NCI-H2227 (cell line): ENCODE measurements around the gene GJB3.
"Not testable (repeated sequence)": the region's sequence is repeated elsewhere in the genome, so short reads cannot be mapped to it uniquely, and the experiment has no call there.

ENCODE experiments used
- DNase-seq: peaks from one replicate; lab custom pipeline; 2025; ENCODE audit not compliant: unreplicated experiment; lab: John Stamatoyannopoulos, UW

The GJB3 gene

DNA sequence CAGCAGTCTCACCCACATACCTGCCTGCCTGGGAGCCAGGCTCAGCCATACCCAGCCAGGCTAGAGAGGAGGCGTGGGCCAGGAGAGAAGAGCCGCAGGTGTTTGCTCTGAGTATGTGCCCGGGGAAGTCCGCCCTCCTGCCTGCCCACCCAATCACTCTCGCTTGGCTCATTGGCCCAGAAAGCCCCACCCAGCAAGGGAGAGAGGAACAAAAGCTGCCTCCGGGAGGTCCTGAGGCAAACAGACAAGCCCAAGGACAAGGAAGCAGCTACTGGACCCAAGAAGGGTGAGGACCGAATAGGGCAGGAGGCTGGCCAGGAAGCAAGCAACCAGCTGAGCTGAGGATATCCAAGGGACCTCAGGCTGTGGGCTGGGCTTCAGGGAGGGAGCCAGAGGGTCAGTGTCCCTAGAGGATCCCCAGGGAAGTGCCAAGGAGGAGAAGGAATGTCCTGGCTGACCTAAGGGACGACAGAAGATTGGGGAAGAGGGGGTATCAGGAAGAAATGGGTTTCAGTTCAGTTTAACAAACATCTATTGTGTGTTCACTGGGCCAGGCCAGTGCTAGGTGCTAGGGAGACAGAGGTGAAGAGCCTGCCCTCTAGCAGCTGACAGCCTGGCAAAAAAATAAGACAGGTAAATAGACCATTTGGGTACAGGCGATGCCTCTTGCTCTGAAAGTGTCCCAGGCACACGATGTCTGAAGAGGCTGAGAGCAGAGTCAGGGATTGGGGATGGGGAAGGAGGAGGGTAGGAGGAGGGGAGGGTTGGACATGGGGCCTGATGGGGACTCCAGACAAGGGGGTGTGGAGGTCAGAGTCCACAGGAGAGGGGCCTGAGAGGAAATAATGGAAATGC, 21.3 kb upstream of the GJB3 start, which contains the start of gene GJB4:
TSS of gene GJB4 (plus strand) at position 238 of the 855 bp plus-strand sequence. CDS start 1,515 bp downstream, outside the sequence.
- no peak for DNase-seq

DNA sequence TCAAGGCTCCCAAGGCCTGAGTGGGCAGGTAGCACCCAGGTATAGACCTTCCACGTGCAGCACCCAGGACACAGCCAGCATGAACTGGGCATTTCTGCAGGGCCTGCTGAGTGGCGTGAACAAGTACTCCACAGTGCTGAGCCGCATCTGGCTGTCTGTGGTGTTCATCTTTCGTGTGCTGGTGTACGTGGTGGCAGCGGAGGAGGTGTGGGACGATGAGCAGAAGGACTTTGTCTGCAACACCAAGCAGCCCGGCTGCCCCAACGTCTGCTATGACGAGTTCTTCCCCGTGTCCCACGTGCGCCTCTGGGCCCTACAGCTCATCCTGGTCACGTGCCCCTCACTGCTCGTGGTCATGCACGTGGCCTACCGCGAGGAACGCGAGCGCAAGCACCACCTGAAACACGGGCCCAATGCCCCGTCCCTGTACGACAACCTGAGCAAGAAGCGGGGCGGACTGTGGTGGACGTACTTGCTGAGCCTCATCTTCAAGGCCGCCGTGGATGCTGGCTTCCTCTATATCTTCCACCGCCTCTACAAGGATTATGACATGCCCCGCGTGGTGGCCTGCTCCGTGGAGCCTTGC, 19.7 kb upstream of the GJB3 start:
- DNase-seq = no peak

DNA sequence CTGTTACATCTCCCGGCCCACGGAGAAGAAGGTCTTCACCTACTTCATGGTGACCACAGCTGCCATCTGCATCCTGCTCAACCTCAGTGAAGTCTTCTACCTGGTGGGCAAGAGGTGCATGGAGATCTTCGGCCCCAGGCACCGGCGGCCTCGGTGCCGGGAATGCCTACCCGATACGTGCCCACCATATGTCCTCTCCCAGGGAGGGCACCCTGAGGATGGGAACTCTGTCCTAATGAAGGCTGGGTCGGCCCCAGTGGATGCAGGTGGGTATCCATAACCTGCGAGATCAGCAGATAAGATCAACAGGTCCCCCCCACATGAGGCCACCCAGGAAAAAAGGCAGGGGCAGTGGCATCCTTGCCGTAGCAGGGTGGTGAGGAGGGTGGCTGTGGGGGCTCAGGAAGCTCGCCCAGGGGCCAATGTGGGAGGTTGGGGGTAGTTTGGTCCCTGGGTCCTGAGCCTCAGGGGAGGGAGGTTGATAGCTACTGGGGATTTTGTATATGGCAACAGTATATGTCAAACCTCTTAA, 19.2 kb upstream of the GJB3 start:
- DNase-seq = no peak

DNA sequence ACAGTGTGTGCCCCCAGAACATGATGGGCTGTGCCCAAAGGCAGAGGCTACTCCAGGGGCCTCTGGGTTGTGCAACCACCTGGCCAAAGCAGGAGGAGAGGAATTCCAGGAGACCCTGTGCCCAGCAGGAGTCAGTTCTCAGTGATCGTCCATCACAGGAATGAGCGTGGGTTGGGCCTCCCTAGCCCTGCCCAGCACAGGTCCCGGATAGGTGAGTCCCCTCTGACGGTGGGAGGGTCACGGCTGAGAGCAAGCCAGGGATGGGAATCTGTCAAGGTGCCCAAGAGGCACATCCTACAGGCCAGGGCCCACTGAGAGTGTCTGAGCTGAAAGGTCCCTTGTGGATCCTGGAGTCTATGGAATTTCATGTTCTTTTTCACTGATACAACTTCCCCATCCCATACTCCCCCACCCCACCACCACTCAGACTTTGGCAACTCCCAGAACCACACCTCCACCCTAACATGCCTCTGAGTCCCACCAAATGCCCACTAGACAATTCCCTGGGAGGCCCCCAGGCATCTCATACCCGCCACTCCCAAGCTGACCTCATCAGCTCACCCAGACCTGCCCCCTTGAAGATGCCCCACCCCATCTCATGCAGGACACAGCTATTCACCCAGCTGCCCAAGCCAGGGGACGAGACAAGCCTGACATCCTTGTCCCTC, 18.4 kb upstream of the GJB3 start:
- no peak for DNase-seq

DNA sequence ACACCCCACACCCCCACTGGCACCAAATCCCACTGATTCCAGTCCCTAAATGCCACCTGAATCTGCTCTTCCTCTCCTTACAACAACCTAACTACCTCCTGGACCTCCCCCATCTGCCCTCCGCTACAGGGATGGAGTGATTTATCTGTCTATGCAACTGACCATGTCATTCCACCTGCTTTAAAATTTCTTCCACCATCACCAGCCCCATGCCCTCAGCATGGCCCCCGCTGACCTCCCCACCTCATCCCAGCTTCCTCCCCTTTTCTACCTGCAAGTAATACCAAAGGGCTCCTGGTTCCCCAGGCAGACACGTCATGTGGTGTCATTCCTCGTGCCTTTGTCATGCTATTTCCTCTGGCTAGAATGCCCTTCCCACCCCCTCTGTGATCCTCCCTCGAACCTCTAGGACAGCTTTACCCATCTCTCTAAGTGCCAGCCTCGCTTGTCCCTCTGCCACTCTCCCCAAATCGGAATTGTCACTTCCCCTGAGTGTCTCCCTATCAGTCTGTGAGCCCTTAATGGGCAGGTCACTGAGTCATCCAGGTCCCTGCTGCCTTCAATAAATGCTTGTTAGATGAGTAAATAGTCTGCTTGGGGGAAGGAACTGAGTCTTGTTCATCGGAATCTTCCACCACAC, 17.8 kb upstream of the GJB3 start:
- DNase-seq = no peak

- DNase-seq = no peak
Observed at GRCh38 chr1:34768856-34769255, 12.2 kb upstream of the GJB3 start.

DNA sequence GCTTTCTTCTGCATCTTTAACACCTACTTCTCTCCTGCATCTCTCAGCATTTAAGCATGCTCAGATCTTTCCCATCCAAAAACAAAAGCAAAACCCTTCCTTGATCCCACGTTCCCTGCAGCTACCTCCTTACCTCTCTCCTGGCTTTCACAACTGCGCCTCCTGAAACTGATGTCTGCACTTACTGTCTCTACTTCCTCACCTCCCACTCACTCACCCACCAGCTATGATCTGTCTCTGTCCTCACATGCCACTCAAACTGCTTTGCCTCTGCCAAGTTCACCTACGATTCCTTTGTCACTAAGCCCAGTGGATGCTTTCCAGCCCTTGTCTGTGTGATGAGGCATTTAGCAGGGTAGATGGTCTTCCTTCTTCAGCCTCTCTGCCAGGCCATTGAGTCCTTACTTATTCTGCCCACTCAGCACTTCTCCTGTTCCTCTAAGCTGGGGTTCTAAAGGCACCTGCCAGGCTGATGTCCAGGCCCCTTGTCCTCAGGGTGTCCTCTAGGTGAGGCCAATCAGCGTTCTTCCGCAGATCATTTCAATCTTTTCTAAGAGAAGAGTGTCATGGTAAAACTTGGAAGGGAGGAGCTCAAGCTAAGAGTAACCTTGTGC, 10.0 kb upstream of the GJB3 start:
- DNase-seq = no peak

- no peak for DNase-seq
Observed at GRCh38 chr1:34771573-34772371, 9.2 kb upstream of the GJB3 start.

GRCh38 chr1:34773114-34773513, 7.9 kb upstream of the GJB3 start:
- DNase-seq = not testable (repeated sequence)

DNA sequence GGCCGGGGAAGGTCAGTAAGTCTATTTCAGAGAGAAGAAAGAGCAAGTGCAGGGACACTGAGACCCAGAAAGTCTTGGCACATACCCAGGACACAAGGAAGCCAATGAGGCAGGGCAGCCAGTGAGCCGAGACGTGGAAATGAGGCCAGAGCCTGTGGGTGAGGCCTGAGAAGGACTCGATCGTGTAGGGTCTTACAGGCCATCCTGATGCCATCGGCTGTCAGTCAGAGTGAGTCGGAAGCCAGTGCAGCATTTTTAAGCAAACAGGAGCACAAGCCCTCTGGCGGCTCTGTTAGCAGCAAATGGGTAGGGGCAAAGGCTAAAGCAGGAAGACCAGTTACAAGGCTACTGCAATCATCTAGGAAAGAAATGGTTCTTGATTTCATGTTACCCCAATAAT, 6.1 kb upstream of the GJB3 start:
- DNase-seq = no peak

- DNase-seq = no peak
Observed at GRCh38 chr1:34776911-34777310, 4.1 kb upstream of the GJB3 start.

GRCh38 chr1:34777519-34778321, 3.3 kb upstream of the GJB3 start:
- no peak for DNase-seq

DNA sequence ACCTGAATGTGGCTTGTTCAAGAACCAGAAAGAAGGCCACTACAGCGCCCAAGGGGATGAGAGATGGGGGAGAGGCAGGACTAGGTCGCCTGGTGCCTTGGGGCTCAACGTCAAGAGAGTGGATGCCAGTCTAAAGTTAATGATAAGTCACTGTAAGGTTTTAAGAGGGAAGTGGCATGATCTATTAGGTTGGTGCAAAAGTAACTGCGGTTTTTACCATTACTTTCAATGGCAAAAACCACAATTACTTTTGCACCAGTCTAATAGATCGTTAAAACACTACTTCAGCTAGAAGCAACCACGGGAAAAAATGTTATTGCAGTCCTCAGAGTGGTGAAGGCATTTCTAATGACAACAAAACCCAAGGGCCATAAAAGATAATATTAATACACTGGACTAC, 2.6 kb upstream of the GJB3 start:
- no peak for DNase-seq

- no peak for DNase-seq
Observed at GRCh38 chr1:34779005-34779404, 2.0 kb upstream of the GJB3 start.

- no peak for DNase-seq
Observed at GRCh38 chr1:34779526-34779925, 1.5 kb upstream of the GJB3 start.

DNA sequence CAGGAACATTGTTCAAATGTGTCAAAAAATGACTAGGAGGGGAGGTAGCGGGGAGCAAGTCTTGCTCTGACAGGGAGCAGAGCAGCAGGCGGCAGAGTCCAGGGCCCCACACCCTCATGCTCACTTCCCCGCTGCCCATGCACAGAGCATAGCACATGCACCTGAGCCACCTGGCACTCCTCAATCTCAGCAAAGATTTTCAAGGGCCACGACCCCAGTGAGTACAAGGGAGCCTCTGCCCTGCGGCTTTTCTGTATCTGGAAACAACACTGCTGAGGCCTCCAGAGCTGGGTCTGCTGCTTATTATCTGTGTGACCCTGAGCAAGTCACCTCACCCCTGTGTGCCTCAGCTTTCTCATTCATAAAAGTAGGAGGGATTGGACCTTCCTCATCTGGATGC, 1.1 kb upstream of the GJB3 start:
- no peak for DNase-seq

DNA sequence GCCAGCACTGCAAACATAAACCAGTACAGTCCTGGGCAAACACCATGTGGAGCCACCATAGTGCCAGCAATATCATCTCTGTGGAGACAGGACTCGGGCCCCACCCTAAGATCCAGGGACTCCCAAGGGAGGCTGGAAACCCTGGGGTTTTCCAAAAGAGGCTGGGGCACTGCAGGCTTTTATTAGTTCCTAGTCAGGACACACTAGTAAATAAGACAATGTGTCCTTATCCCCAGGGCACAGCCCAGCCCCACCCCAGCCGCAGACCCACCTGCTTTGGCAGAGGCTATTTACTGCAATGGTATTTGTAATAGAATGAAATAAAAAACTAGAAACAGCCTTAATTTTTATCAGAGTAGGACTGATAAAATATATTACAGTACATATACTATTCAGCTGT, 486 bp upstream of the GJB3 start:
- no peak for DNase-seq

GRCh38 chr1:34781844-34782391, 904 bp downstream of the GJB3 start:
- DNase-seq = peak; percentile 29

DNA sequence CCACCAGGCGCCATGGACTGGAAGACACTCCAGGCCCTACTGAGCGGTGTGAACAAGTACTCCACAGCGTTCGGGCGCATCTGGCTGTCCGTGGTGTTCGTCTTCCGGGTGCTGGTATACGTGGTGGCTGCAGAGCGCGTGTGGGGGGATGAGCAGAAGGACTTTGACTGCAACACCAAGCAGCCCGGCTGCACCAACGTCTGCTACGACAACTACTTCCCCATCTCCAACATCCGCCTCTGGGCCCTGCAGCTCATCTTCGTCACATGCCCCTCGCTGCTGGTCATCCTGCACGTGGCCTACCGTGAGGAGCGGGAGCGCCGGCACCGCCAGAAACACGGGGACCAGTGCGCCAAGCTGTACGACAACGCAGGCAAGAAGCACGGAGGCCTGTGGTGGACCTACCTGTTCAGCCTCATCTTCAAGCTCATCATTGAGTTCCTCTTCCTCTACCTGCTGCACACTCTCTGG, 3.8 kb downstream of the GJB3 start:
- DNase-seq = no peak
